GM23338 (cell line): ENCODE results near the gene CDC42EP5.

Source experiments
- CTCF ChIP-seq, 2 experiments: fragments of 200-600 bp in 1 of 2; sonication (generic) in 1 of 2; conservative IDR thresholded peaks; 2 replicates each; pipeline versions ENCODE4 v1.5.1 to v1.6.1; 2016 to 2017; ENCODE audit warnings: antibody characterized with exemption in 2 of 2, low read depth in 2 of 2, mild to moderate bottlenecking in 2 of 2, moderate library complexity in 1 of 2
- EZH2 ChIP-seq: fragments of 200-600 bp; sonication (generic); IDR thresholded peaks from one replicate; pipeline ENCODE4 v1.8.0; 2017; ENCODE audit warnings: antibody characterized with exemption, mild to moderate bottlenecking, low read depth; ENCODE audit not compliant: unreplicated experiment
- POLR2AphosphoS5 ChIP-seq: IDR thresholded peaks from 2 replicates; pipeline ENCODE4 v1.6.1; 2016; ENCODE audit warnings: antibody characterized with exemption, low read depth
- REST ChIP-seq: IDR thresholded peaks from one replicate; pipeline ENCODE4 v1.6.1; 2018; ENCODE audit warnings: antibody characterized with exemption; ENCODE audit not compliant: unreplicated experiment

GRCh38 chr19:54428323-54429175 lies 44.5 kb downstream of the CDC42EP5 start:
- no peak for TF ChIP-seq CTCF (conservative IDR thresholded peaks at IDR 0.05; ENCODE audit: low read depth in 2 of 2)
- TF ChIP-seq EZH2, result no peak
- no peak for TF ChIP-seq POLR2AphosphoS5
- TF ChIP-seq REST, result no peak
